Measurements from ENCODE around the gene TRAK2. TPM values are rescaled to one million over a fixed set of nuclear protein-coding genes. Genes with fewer than 3 reads are reported as not detected.
A peak's percentile ranks its signal among the peaks of the same experiment; 100 is the strongest.

Gene TRAK2, protein sequence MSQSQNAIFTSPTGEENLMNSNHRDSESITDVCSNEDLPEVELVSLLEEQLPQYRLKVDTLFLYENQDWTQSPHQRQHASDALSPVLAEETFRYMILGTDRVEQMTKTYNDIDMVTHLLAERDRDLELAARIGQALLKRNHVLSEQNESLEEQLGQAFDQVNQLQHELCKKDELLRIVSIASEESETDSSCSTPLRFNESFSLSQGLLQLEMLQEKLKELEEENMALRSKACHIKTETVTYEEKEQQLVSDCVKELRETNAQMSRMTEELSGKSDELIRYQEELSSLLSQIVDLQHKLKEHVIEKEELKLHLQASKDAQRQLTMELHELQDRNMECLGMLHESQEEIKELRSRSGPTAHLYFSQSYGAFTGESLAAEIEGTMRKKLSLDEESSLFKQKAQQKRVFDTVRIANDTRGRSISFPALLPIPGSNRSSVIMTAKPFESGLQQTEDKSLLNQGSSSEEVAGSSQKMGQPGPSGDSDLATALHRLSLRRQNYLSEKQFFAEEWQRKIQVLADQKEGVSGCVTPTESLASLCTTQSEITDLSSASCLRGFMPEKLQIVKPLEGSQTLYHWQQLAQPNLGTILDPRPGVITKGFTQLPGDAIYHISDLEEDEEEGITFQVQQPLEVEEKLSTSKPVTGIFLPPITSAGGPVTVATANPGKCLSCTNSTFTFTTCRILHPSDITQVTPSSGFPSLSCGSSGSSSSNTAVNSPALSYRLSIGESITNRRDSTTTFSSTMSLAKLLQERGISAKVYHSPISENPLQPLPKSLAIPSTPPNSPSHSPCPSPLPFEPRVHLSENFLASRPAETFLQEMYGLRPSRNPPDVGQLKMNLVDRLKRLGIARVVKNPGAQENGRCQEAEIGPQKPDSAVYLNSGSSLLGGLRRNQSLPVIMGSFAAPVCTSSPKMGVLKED
- total RNA-seq (2021): 30.1 and 31.7 TPM in 2 replicates
- percentile 79 among the genes with signal in this experiment for Bru-seq, nascent RNA
- percentile 79 among the genes with signal in this experiment for BruChase-seq, experiment 1, labeled RNA remaining after a 2-hour chase
- BruChase-seq, experiment 2, labeled RNA remaining after a 6-hour chase: percentile 78 among the genes with signal in this experiment
- long read RNA-seq, full-length matches to known transcripts: 10 of 31 reads
- long read RNA-seq, partial matches to known transcripts: 12 of 31 reads
- long read RNA-seq, other reads (novel, unspliced or antisense): 9 of 31 reads

DNA sequence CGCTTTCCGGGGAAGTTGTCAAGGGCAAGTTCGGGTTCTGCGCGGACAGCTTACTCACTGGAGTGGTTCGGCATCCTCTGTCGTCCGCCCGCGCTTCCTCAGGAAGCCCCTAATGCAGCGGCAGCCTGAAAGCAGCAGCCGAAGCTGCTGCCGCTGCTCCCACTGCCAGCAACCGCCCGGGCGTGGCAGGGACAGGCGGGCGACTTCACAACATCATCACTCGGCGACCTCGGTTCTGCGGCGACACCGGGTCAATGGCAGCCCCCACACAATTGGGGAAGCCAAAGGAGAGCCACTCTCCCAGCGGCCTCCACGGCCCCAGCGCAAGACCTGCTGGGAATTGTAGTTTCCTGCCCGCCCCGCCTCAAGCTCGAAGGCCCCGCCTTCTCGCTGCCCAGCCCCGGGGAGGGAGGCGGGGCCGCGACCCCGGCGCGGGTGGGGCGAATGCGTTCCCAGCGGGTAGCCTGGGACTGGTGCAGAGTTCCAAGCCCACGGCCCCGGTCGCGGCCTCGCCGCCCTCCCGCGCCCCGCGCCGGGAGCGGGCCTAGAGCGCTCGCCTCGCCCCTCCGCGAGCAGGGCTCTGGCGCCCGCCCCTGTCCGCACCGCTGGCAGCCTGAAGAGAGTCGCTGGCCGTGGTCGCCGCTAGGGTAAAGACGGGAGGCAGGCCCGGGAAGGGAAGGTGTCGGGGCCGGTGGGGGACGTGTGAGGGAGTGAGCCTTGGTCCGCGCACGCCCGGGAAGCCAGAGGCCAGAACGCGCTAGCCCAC, at the start of gene TRAK2, which contains the start of gene STRADB:
Gene TRAK2, minus strand, starts transcription at position 167 of the 766 bp plus-strand sequence. CDS start 30,951 bp downstream, outside the sequence.
Gene STRADB, plus strand, starts transcription at position 449 of the 766 bp plus-strand sequence. CDS start 3,101 bp downstream, outside the sequence.
- ChIA-PET CTCF (interaction anchor here (0.6 to 1.0 kb wide), 4 partner anchors 47 to 1672 kb away, joined by 3 to 7 read pairs (median 4); no protein-coding TSS in a partner anchor), POLR2A (ENCODE audit: low non-redundant PET) (interaction anchor here (0.6 to 0.8 kb wide), 3 partner anchors 11 to 49 kb away, joined by 3 to 7 read pairs (median 5); no protein-coding TSS in a partner anchor)
- TF ChIP-seq EZH2 (IDR thresholded peaks at IDR 0.05; ENCODE audit: borderline replicate concordance, low read depth, low read length, poor library complexity, severe bottlenecking): no peak
- 0 out of 2 replicates have a peak, but pooled peaks have one; percentile 15 for TF ChIP-seq CTCF (conservative IDR thresholded peaks at IDR 0.05; ENCODE audit: low read depth, low read length)
- Histone ChIP-seq H3K27ac (ENCODE audit: low read depth, low read length, poor library complexity, severe bottlenecking) (peak within 1 kb of the TSS; percentile 73), H3K27me3 (replicated peaks; ENCODE audit: insufficient read depth, low read depth, low read length, poor library complexity) (no peaks in the 10 kb centered on the region), H3K9me3 (ENCODE audit: low read depth, low read length, poor library complexity, severe bottlenecking) (no peaks in the 10 kb centered on the region), H3K4me1 (ENCODE audit: insufficient read depth, low read length, poor library complexity, severe bottlenecking) (peaks cover 14% of the 10 kb centered on the region), H3K4me3 (ENCODE audit: low read depth, low read length, poor library complexity, severe bottlenecking) (peak within 1 kb of the TSS; percentile 77), H3K36me3 (ENCODE audit: insufficient read depth, low read length, poor library complexity, severe bottlenecking) (no peaks in the 10 kb centered on the region)
- intact Hi-C loops (cut with micrococcal nuclease; ENCODE audit: unreplicated experiment): no loop called here
- no TSS peak for BruUV-seq (replicated peaks)
- peak; percentile 96 for DNase-seq (ENCODE audit: low spot score)

DNA sequence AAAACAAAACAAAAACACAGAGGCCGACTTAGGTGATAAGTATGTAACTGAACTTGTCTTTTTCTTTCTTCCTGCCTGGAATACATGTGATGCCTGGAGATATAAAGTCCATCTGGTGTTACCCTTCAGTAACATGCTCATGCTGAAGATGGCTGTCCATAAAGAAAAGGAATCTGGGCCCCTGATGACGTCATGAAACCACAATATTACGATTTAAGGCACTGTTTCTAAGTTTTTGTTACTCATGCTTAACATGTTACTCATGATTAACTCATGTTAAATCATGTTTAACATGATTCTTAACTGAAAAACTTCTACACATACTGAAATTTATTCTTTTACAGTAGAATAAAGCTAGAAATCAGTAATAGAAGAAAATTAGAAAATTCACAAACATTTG, 49.3 kb upstream of the TRAK2 start:
- Histone ChIP-seq H3K4me1 (ENCODE audit: insufficient read depth, low read length, poor library complexity, severe bottlenecking) (no peaks in the 10 kb centered on the region), H3K4me3 (ENCODE audit: low read depth, low read length, poor library complexity, severe bottlenecking) (no peak overlapping the region), H3K9me3 (ENCODE audit: low read depth, low read length, poor library complexity, severe bottlenecking) (peaks cover 12% of the 10 kb centered on the region), H3K36me3 (ENCODE audit: insufficient read depth, low read length, poor library complexity, severe bottlenecking) (no peaks in the 10 kb centered on the region), H3K27me3 (replicated peaks; ENCODE audit: insufficient read depth, low read depth, low read length, poor library complexity) (no peaks in the 10 kb centered on the region), H3K27ac (ENCODE audit: low read depth, low read length, poor library complexity, severe bottlenecking) (no peak overlapping the region)
- ChIA-PET POLR2A (ENCODE audit: low non-redundant PET) (interaction anchor here (0.6 kb wide), 1 partner anchor 421 kb away, joined by 4 read pairs; no protein-coding TSS in a partner anchor), CTCF (no interaction called here)
- BruUV-seq (replicated peaks): no TSS peak
- intact Hi-C loops (cut with micrococcal nuclease; ENCODE audit: unreplicated experiment): no loop called here
- DNase-seq (ENCODE audit: low spot score): no peak
- TF ChIP-seq EZH2 (IDR thresholded peaks at IDR 0.05; ENCODE audit: borderline replicate concordance, low read depth, low read length, poor library complexity, severe bottlenecking): no peak
- TF ChIP-seq CTCF (conservative IDR thresholded peaks at IDR 0.05; ENCODE audit: low read depth, low read length): no peak
